Aorta (tissue), 4 donors: ENCODE data around the gene CHAF1B. TPM values are rescaled to one million over a fixed set of nuclear protein-coding genes. Genes with fewer than 3 reads are reported as not detected.

Experiments
- polyA plus RNA-seq, 2 donors: library from polyadenylated mRNA; stranded (reverse); fragments of 200-250 nt; gene quantifications; one replicate each; pipeline ENCODE4 v1.2.3, GENCODE V29; 2013
- total RNA-seq, 2 donors: library from RNA; stranded (reverse); fragmentation: NEBNext Ultra II Directional; extraction: Animal tissue kit (Norgen Biotek cat#: 25700); gene quantifications; one replicate each; pipeline ENCODE4 v1.2.1, GENCODE V29; 2021
- donor health status: healthy with polysubstance abuse.
- donor health status: Bipolar disorder and iron deficiency.
- donor health status: DM: no; HTN: no; CAD: no.
- donor health status: DM: yes; HTN: yes; CAD: no.

Gene CHAF1B
- total and polyA plus RNA-seq, 4 donors = 0.25 to 2.5 (median 1.6) TPM

Other genes starting within 250 kb of the CHAF1B start
- 10 to 100 TPM; 14.2 to 14.8 TPM for gene DOP1B, start 228.6 kb upstream of the CHAF1B start, total RNA-seq
- gene DOP1B, start 228.6 kb upstream of the CHAF1B start, polyA plus RNA-seq = 1 to 10 TPM; 2.9 to 4.3 TPM
- gene MORC3, start 65.2 kb upstream of the CHAF1B start, total RNA-seq = 10 to 100 TPM; 38.7 to 45.2 TPM
- gene MORC3, start 65.2 kb upstream of the CHAF1B start, polyA plus RNA-seq = 10 to 100 TPM; 12.0 to 18.3 TPM
- under 1 TPM in 1 of 2 donors, not detected in 1; 0.42 TPM for gene CLDN14, start 94.7 kb downstream of the CHAF1B start, total RNA-seq
- gene CLDN14, start 94.7 kb downstream of the CHAF1B start, polyA plus RNA-seq = under 1 TPM in 1 of 2 donors, not detected in 1; 0.33 TPM